CD4-positive, alpha-beta T cell treated with Interleukin-1 beta for 1 hour (primary cell): ENCODE data around the gene TLE7.
A peak's percentile ranks its signal among the peaks of the same experiment; 100 is the strongest.

ENCODE experiments used
- DNase-seq, 2 donors: peaks; one replicate each; pipeline ENCODE4 v3.0.0-alpha.2; 2020 to 2022

Gene TLE7

GRCh38 chr16:71412270-71413160, 29.3 kb downstream of the TLE7 start:
- peak; percentile 45 to 59 for DNase-seq

GRCh38 chr16:71410146-71410545, 31.7 kb downstream of the TLE7 start:
- DNase-seq = no peak

GRCh38 chr16:71409011-71409775, 32.7 kb downstream of the TLE7 start:
- no peak for DNase-seq

- no peak for DNase-seq
Observed at GRCh38 chr16:71408536-71408935, 33.3 kb downstream of the TLE7 start.

- DNase-seq = no peak
Observed at GRCh38 chr16:71407731-71408130, 34.1 kb downstream of the TLE7 start.

- no peak for DNase-seq
Observed at GRCh38 chr16:71406724-71407123, 35.1 kb downstream of the TLE7 start.

- DNase-seq = no peak
Observed at GRCh38 chr16:71406316-71406715, 35.5 kb downstream of the TLE7 start.

- no peak for DNase-seq
Observed at GRCh38 chr16:71404364-71404763, 37.5 kb downstream of the TLE7 start.

GRCh38 chr16:71402674-71403073, 39.2 kb downstream of the TLE7 start:
- no peak for DNase-seq

- DNase-seq = no peak
Observed at GRCh38 chr16:71402007-71402406, 39.8 kb downstream of the TLE7 start.

GRCh38 chr16:71399801-71400563, 41.9 kb downstream of the TLE7 start:
- DNase-seq = no peak

- no peak for DNase-seq
Observed at GRCh38 chr16:71396594-71396993, 45.3 kb downstream of the TLE7 start.

- no peak for DNase-seq
Observed at GRCh38 chr16:71389330-71389729, 52.5 kb downstream of the TLE7 start.

- no peak for DNase-seq
Observed at GRCh38 chr16:71387045-71387871, 54.6 kb downstream of the TLE7 start.

GRCh38 chr16:71384073-71384724, 57.7 kb downstream of the TLE7 start:
- no peak for DNase-seq

- DNase-seq = no peak
Observed at GRCh38 chr16:71383054-71383773, 58.6 kb downstream of the TLE7 start.

- DNase-seq = no peak
Observed at GRCh38 chr16:71380831-71381230, 61.0 kb downstream of the TLE7 start.
